Measurements from ENCODE around the gene EIF3B.

- TF ChIP-seq CTCF (conservative IDR thresholded peaks at IDR 0.05; ENCODE audit: low read depth, low read length), result no peak
- TF ChIP-seq EZH2 (IDR thresholded peaks at IDR 0.05; ENCODE audit: borderline replicate concordance, low read depth, low read length, poor library complexity, severe bottlenecking), result no peak
Measured at GRCh38 chr7:2372724-2373123, 18.1 kb downstream of the EIF3B start.
